ENCODE measurements around the gene KIAA0586. TPM values are rescaled to one million over a fixed set of nuclear protein-coding genes. Genes with fewer than 3 reads are reported as not detected.

The KIAA0586 gene
- total RNA-seq, 4 donors from 2014 or later, result 10.0 to 13.9 (median 11.9) TPM

DNA sequence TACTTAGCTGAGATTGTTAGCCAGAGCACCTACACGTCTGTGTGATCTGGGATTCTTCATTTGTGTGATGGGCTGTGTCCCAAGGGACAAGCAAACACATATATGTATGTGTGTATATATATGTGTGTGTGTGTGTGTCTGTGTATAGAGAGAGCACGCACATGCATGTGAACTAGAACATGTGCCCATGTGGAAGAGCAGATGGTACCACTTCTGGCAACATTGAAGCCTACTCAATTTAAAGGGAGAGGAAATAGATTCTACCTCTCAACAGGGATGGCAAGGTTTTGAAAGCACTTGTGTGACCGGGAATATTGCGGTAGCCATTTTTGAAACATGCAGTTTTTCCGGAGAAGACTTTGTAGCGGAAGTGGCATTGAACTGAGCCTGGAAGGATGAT is 30.4 kb upstream of the KIAA0586 start:
- peaks cover 0 to 4% of the 10 kb centered on the region in 2 donors for H3K4me1 ChIP-seq
- H3K27me3 ChIP-seq, result no peaks in the 10 kb centered on the region
- TF ChIP-seq, protein P1, sequence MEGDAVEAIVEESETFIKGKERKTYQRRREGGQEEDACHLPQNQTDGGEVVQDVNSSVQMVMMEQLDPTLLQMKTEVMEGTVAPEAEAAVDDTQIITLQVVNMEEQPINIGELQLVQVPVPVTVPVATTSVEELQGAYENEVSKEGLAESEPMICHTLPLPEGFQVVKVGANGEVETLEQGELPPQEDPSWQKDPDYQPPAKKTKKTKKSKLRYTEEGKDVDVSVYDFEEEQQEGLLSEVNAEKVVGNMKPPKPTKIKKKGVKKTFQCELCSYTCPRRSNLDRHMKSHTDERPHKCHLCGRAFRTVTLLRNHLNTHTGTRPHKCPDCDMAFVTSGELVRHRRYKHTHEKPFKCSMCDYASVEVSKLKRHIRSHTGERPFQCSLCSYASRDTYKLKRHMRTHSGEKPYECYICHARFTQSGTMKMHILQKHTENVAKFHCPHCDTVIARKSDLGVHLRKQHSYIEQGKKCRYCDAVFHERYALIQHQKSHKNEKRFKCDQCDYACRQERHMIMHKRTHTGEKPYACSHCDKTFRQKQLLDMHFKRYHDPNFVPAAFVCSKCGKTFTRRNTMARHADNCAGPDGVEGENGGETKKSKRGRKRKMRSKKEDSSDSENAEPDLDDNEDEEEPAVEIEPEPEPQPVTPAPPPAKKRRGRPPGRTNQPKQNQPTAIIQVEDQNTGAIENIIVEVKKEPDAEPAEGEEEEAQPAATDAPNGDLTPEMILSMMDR (IDR thresholded peaks at IDR 0.05 in 4 of 5, conservative IDR thresholded peaks at IDR 0.05 in 1 of 5), result no peak
- TF ChIP-seq POLR2A (IDR thresholded peaks at IDR 0.05), result no peak
- ATAC-seq (no peak), DNase-seq (no peak)
- H3K9me3 ChIP-seq, result no peaks in the 10 kb centered on the region
- no peaks in the 10 kb centered on the region for H3K36me3 ChIP-seq
- intact Hi-C loops (cut with DNase I; ENCODE audit: low total_unique reads), result loop anchor here (10.0 kb wide), 1 partner anchor 292 kb away; no protein-coding TSS in a partner anchor
- in situ Hi-C loops (cut with MboI; ENCODE audit: low sequenced_read_pairs in 4 of 4), result loop anchor here in 2 of 4 donors (10.0 to 25.0 kb wide), 2 partner anchors 285 to 292 kb away; no protein-coding TSS in a partner anchor
- H3K27ac ChIP-seq, result no peak overlapping the region
- no peak overlapping the region for H3K4me3 ChIP-seq

DNA sequence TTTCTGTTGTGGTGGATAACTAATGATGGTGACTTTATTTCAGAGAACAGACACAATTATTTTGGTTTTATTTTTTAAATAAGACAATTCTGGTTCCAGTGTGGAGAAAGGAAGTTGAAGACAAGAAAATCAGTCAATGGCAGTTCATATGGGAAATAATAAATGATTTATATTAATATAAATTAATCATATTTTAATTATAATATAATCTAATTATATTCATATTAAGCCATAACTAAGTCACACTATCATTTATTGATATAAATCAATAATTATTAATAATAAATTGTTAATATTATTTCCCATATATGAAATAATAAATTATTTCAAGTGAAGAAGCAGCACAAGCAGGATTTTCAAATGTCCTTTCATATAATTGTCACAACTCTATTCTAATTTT is 29.0 kb upstream of the KIAA0586 start:
- no peaks in the 10 kb centered on the region for H3K27me3 ChIP-seq
- in situ Hi-C loops (cut with MboI; ENCODE audit: low sequenced_read_pairs in 4 of 4) (loop anchor here in 2 of 4 donors (10.0 to 25.0 kb wide), 2 partner anchors 286 to 294 kb away; no protein-coding TSS in a partner anchor), intact Hi-C loops (cut with DNase I; ENCODE audit: low total_unique reads) (loop anchor here (10.0 kb wide), 1 partner anchor 294 kb away; no protein-coding TSS in a partner anchor)
- no peak overlapping the region for H3K27ac ChIP-seq
- DNase-seq, result no peak
- no peak for TF ChIP-seq POLR2A (IDR thresholded peaks at IDR 0.05)
- TF ChIP-seq, protein P1 (IDR thresholded peaks at IDR 0.05 in 4 of 5, conservative IDR thresholded peaks at IDR 0.05 in 1 of 5), result no peak
- no peak overlapping the region for H3K4me3 ChIP-seq
- no peaks in the 10 kb centered on the region for H3K9me3 ChIP-seq
- peaks cover 0 to 4% of the 10 kb centered on the region in 2 donors for H3K4me1 ChIP-seq
- ATAC-seq, result no peak
- H3K36me3 ChIP-seq, result no peaks in the 10 kb centered on the region

DNA sequence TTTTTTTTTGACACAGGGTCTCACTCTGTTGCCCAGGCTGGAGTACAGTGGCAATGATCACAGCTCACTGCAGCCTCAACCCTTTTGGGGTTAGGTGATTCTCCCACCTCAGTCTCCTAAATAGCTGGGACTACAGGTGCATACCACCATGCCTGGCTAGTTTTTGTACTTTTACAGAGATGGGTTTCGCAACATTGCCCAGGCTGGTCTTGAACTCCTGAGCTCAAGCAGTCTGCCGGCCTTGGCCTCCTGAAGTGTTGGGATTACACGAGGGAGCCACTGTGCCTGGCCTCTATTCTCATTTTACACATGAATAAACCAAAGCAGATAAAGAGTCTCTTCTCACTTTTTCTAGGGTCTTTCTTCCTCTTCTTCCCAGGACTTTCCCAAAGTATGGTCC is 28.6 kb upstream of the KIAA0586 start:
- Histone ChIP-seq H3K36me3 (no peaks in the 10 kb centered on the region), H3K4me3 (no peak overlapping the region), H3K27ac (no peak overlapping the region), H3K9me3 (no peaks in the 10 kb centered on the region), H3K27me3 (no peaks in the 10 kb centered on the region), H3K4me1 (peaks cover 0 to 4% of the 10 kb centered on the region in 2 donors)
- TF ChIP-seq POLR2A (IDR thresholded peaks at IDR 0.05), result no peak
- TF ChIP-seq, protein P1 (IDR thresholded peaks at IDR 0.05 in 4 of 5, conservative IDR thresholded peaks at IDR 0.05 in 1 of 5), result no peak
- DNase-seq (no peak), ATAC-seq (no peak)
- in situ Hi-C loops (cut with MboI; ENCODE audit: low sequenced_read_pairs in 4 of 4) (loop anchor here in 2 of 4 donors (10.0 to 25.0 kb wide), 2 partner anchors 287 to 294 kb away; no protein-coding TSS in a partner anchor), intact Hi-C loops (cut with DNase I; ENCODE audit: low total_unique reads) (loop anchor here (10.0 kb wide), 1 partner anchor 294 kb away; no protein-coding TSS in a partner anchor)

DNA sequence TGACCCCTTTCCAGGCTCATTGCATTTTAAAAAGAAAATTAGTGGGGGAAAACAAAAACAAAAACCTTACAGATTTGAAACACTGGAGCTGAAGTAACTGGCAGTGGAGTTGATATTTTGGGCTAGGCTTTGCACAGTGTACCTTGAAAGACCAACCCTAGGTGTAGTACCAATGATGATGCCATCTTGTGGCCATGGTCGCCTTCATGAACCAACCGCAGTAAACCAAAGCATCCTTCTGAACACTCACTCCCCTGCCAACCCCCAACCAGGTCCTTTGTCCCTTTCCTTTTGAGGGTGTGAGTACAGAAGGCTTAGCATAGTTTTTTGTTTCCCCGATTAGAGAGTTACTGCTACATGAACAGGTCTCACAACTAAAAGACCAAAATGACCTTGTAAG is 25.9 kb upstream of the KIAA0586 start:
- DNase-seq (no peak), ATAC-seq (no peak)
- in situ Hi-C loops (cut with MboI; ENCODE audit: low sequenced_read_pairs in 4 of 4), result no loop called here

More for the DNA sequence above, 25.9 kb upstream of the KIAA0586 start:
- H3K27ac ChIP-seq, result no peak overlapping the region
- no peaks in the 10 kb centered on the region for H3K27me3 ChIP-seq
- no peaks in the 10 kb centered on the region for H3K9me3 ChIP-seq
- peaks cover 0 to 6% of the 10 kb centered on the region in 2 donors for H3K36me3 ChIP-seq
- intact Hi-C loops (cut with DNase I; ENCODE audit: low total_unique reads), result no loop called here
- H3K4me1 ChIP-seq, result no peaks in the 10 kb centered on the region
- TF ChIP-seq, protein P1 (IDR thresholded peaks at IDR 0.05 in 4 of 5, conservative IDR thresholded peaks at IDR 0.05 in 1 of 5), result no peak
- no peak for TF ChIP-seq POLR2A (IDR thresholded peaks at IDR 0.05)
- no peak overlapping the region for H3K4me3 ChIP-seq
